ENCODE measurements around the gene WIPF2.

- TF ChIP-seq CTCF (conservative IDR thresholded peaks at IDR 0.05) (no peak), EZH2 (IDR thresholded peaks at IDR 0.05; ENCODE audit: low read depth) (no peak)
These were observed 104.6 kb downstream of the WIPF2 start for GRCh38 chr17:40323391-40324381.

Data from PC-9 (cell line).